HG02759 (cell line): ENCODE data around the gene PRR20D.
"Not testable (repeated sequence)": the region's sequence is repeated elsewhere in the genome, so short reads cannot be mapped to it uniquely, and the experiment has no call there.

ENCODE experiments used
- ATAC-seq: cut with Tn5 transposase; IDR thresholded peaks from one replicate; pipeline ENCODE4 v1.9.1; 2021; ENCODE audit warnings: mild to moderate bottlenecking, moderate library complexity; ENCODE audit not compliant: unreplicated experiment

The PRR20D gene

GRCh38 chr13:57160332-57160731 lies at the start of gene PRR20D:
PRR20D (plus strand) TSS chr13:57160632; CDS start chr13:57161019, 387 bp downstream.
- not testable (repeated sequence) for ATAC-seq

- no peak for ATAC-seq
Observed at GRCh38 chr13:57114945-57115344, 45.5 kb upstream of the PRR20D start.

- no peak for ATAC-seq
Observed at GRCh38 chr13:57123681-57124080, 36.8 kb upstream of the PRR20D start.

GRCh38 chr13:57128909-57129308 lies 31.5 kb upstream of the PRR20D start:
- no peak for ATAC-seq

GRCh38 chr13:57136093-57136492 lies 24.3 kb upstream of the PRR20D start:
- ATAC-seq: no peak

DNA sequence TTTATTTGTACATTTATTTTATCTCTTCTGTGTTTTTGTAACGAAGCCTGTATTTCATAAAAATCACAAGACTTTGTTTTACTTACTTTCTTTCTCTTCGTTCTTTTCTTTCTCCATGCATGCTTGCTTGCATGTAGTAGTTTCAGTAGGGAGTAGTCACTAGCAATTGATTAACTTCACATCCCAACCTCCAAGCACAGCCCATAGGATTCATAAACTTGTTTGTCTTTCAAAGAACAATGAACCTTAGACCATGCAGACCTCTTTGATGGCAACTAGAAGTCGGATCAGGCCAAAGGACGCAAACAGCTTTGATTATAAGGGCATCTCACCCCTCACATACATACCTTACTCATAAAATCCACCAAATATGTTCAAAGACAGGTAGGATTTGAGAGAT lies 22.8 kb upstream of the PRR20D start:
- no peak for ATAC-seq

GRCh38 chr13:57138988-57139387 lies 21.4 kb upstream of the PRR20D start:
- ATAC-seq: no peak

- not testable (repeated sequence) for ATAC-seq
Observed at GRCh38 chr13:57139781-57140180, 20.7 kb upstream of the PRR20D start.

DNA sequence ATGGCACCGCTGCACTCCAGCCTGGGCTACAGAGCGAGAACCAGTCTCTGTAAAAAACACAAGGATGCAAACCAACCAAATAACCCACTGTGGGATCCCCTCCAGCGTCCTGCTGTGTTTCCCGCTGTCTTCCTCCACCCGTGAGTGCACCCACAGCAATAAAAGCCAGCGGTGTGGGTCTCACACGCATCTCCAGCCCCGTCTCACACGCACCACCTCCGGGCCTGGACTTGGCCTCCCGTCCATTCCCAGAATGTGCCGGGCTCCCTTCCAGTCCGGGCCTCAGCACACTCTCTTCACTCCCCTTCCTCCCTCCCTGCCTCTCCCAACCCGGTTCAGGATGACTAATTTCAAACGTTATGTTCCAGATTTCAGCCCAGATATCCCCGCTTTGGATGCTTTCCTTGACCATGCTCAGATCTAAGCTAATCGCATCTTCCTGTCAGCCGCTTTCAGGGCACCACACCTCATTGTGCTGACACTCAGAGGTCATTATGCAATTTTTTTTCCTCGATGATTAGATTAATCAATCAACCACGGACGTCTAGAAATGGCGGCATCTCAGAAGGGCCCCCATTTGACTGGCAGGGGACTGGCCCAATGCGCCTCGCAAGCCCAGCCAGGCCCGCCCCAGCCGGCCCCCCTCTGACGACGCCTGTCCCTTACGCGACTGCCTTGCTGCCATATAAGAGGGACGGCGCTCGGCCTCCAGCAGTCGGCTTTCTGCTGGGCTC lies 20.0 kb upstream of the PRR20D start, which contains the start of gene PRR20A:
Gene PRR20A, plus strand, starts transcription at position 684 of the 734 bp plus-strand sequence. CDS start 387 bp downstream, outside the sequence.
- ATAC-seq: not testable (repeated sequence)

DNA sequence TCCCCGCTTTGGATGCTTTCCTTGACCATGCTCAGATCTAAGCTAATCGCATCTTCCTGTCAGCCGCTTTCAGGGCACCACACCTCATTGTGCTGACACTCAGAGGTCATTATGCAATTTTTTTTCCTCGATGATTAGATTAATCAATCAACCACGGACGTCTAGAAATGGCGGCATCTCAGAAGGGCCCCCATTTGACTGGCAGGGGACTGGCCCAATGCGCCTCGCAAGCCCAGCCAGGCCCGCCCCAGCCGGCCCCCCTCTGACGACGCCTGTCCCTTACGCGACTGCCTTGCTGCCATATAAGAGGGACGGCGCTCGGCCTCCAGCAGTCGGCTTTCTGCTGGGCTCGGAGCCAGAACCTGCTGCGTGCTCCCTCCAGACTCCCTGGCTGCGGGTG lies 13.2 kb upstream of the PRR20D start, which contains the start of gene PRR20B:
Gene PRR20B, plus strand, starts transcription at position 301 of the 400 bp plus-strand sequence. CDS start 387 bp downstream, outside the sequence.
- not testable (repeated sequence) for ATAC-seq

DNA sequence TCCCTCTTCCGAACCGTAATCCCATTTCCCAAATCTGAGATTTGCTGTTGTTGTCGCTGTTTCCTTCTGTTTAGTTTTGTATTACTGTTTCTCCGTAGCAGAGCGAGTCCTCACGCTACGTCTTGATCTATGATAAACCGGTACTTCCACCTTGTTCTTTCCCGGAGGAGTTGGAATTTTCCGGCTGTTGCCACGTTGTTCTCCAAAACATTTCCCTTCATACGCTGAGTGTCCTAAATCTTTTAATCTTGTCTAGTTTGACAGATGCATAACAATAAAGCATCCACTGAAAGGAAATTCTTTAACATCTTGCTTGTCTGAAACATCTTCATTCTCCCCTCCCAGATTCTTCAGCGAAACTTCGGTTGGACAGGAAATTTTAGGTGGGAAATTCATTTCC lies 12.3 kb upstream of the PRR20D start:
- not testable (repeated sequence) for ATAC-seq

- ATAC-seq: not testable (repeated sequence)
Observed at GRCh38 chr13:57153761-57154160, 6.7 kb upstream of the PRR20D start, which contains the start of gene PRR20C. PRR20C (plus strand) TSS chr13:57154061; CDS start chr13:57154448, 387 bp downstream.

DNA sequence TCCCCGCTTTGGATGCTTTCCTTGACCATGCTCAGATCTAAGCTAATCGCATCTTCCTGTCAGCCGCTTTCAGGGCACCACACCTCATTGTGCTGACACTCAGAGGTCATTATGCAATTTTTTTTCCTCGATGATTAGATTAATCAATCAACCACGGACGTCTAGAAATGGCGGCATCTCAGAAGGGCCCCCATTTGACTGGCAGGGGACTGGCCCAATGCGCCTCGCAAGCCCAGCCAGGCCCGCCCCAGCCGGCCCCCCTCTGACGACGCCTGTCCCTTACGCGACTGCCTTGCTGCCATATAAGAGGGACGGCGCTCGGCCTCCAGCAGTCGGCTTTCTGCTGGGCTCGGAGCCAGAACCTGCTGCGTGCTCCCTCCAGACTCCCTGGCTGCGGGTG lies 6.5 kb downstream of the PRR20D start, which contains the start of gene PRR20E:
Gene PRR20E, plus strand, starts transcription at position 301 of the 400 bp plus-strand sequence. CDS start 387 bp downstream, outside the sequence.
- ATAC-seq: not testable (repeated sequence)

DNA sequence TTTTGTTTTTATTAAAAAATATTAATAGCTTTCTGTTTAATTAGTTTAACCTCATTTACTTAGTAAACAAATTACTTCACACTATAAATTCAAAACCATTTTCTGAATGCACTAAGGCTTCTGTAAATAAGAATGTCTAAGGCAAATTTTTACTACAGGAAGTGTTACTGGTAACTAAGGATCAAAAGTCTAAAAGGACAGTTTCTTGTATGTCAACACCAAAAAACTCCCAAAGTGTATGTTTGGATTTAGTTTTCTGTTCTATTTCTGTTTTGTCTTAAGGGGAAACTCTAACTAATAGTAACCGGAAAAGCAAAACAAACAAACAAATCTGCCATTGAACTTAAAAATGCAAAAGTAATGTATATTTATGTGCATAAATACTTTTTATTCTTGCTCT lies 31.2 kb downstream of the PRR20D start:
- ATAC-seq: no peak

DNA sequence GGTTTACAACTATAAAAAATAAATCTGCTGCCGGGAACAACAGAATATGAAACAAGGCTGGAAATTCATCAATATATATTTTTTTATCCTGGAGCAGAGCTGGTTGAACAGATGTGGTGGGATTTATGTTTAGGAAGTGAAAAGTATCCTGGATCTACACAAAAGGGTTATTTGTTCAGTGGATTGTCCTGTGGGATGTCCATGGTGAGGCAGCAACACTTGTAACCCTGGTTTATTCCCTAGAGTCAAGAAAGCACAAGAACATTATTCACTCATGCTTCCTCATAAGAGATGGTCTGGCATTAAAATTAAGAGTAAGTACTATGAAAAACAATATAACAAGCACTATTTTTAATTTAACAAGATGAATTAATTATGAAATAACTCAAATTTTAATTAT lies 52.6 kb downstream of the PRR20D start:
- no peak for ATAC-seq
